HG02885 (cell line): Measurements from ENCODE around the gene PAPPA.

Experiments used
- ATAC-seq: cut with Tn5 transposase; IDR thresholded peaks from one replicate; pipeline ENCODE4 v1.9.1; 2021; ENCODE audit warnings: mild to moderate bottlenecking; ENCODE audit not compliant: unreplicated experiment, poor library complexity

PAPPA gene

GRCh38 chr9:116308076-116308475 lies 154.5 kb downstream of the PAPPA start:
- ATAC-seq, result no peak

DNA sequence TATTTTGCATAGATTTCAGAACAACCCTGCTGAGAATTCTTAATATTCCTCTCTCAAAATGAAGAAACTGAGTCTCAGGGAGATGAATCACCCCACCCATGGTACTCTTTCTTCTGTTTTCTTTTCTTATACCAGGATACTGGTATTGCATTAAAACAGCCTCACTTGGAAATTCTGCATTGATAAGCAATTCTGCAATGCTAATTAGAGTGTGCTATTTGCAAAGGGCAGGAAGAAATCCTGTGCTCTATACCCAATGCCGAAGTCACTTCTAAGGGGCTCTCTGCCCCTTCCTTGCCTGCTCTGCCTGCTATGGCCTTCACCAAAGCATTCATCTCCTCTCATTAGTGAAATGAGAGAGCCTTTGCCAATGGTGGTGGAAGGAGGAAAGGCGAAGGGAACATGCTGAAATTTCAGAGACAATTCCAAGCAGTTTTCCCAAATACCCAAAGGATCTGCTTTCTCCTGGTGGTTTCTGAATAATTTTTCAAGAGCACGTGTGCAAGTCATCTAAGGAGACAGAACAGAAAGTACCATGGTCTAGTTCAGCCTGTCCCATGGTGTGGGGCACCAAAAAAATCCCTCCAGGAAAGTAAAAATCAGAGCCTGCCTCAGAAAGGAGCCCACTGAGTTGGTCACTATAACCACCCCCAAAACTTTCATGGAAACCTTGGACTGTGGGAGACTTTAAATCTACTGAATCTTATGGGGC lies 156.5 kb downstream of the PAPPA start:
- no peak for ATAC-seq

DNA sequence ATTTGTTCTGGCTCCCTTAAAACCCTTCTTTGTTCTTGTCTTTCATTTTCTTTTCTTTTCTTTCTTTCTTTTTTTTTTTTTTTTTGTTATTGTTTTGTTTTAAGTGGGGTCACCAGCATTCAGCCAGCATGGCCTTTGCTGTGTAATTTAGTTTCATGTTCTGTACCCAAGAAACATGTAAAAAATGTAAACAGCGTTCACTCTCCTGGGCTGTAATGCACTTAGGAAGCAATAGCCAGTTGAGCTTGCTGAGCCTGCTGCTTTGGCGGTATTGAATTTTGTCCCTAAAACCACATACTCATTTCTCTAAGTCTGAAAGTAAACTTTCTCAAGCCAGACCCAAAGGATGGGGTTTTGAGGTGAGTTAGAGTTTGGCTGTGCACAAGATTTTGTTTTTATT lies 158.6 kb downstream of the PAPPA start:
- ATAC-seq, result no peak

DNA sequence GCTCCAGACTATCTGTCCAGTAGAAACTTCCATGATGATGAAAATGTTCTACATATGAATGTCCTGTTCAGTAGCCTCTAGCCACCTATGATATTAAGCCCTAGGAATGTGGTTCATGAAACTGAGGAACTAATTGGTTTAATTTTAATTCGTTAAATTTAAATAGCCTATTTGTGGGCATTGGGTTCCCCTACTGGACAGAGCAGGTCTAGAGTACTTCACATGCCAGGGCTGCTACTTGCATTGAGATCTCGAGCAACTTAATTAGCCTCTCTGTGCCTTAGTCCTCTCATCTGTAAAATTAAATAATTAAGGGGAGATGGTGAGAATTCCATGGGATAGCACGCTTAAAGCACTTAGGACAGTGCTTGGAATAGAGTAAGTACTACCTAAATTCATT lies 160.0 kb downstream of the PAPPA start:
- no peak for ATAC-seq

- ATAC-seq, result no peak
These were observed 162.7 kb downstream of the PAPPA start for GRCh38 chr9:116316246-116316645.

GRCh38 chr9:116317503-116317902 lies 163.9 kb downstream of the PAPPA start:
- no peak for ATAC-seq

DNA sequence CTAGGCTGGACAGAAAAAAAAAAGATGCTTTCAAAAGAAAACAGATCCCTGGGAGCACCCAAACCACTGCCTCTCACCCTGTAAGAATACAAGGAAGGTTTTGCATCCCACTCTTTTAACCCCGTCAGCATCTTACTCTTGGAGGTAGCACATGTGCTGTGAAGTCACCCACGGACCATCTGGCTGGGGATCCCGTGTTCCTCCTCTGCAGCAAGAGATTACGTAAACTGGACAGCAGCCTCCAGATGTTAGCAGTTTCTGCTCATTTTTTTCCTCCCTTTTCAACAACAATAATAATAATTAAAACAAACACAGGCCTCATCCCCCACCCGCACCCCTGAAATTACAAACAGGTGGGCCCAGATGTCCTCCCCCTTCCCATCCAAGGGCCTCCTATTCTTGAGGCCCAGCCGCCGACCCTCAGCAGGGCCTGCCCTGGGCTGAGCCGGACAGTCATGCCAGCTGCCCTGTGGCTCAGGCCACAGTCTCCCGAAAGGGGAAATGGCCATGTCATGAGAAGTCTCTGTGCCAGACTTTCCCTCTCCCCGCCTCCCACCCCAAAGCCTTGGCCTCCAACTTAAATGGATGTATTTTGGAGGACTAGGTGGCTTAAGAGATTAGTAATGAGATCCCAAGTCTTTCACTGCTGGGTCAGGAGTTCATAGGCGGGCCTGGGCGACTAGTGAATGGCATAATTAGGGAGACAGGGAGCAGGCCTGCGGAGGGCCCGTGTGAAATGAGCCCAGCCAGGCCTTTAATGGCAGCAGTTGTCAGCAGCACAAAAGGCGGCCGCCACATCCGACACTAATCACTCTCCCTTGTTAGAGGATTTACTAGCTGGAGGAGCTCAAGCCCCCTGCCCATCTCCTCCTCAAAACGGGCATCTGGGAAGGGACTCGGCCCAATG lies 165.1 kb downstream of the PAPPA start:
- no peak for ATAC-seq

GRCh38 chr9:116319480-116319879 lies 165.9 kb downstream of the PAPPA start:
- ATAC-seq, result no peak

- ATAC-seq, result no peak
These were observed 166.7 kb downstream of the PAPPA start for GRCh38 chr9:116320290-116320689.

DNA sequence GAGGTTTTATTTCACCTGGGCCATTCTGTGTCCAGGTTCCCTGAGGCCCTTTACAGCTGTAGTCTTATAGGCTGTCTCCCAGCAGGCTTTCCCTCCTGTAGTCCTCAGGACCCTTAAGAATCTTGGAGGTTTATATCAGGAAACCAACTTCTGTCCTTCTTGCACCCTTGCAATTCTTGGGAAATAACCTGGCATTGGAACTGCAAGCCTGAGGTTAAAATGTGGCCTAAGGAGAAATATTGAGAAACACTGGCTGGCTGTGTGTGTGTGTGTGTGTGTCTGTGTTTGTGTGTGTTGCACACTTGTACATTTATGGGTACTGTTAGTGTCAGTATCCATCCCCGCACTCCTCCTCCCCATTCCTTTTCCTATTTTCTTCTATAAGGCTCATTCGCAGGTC lies 168.9 kb downstream of the PAPPA start:
- ATAC-seq, result no peak

GRCh38 chr9:116323012-116323411 lies 169.4 kb downstream of the PAPPA start:
- no peak for ATAC-seq

- no peak for ATAC-seq
These were observed 170.0 kb downstream of the PAPPA start for GRCh38 chr9:116323571-116323970.

GRCh38 chr9:116325924-116326323 lies 172.3 kb downstream of the PAPPA start:
- ATAC-seq, result no peak

DNA sequence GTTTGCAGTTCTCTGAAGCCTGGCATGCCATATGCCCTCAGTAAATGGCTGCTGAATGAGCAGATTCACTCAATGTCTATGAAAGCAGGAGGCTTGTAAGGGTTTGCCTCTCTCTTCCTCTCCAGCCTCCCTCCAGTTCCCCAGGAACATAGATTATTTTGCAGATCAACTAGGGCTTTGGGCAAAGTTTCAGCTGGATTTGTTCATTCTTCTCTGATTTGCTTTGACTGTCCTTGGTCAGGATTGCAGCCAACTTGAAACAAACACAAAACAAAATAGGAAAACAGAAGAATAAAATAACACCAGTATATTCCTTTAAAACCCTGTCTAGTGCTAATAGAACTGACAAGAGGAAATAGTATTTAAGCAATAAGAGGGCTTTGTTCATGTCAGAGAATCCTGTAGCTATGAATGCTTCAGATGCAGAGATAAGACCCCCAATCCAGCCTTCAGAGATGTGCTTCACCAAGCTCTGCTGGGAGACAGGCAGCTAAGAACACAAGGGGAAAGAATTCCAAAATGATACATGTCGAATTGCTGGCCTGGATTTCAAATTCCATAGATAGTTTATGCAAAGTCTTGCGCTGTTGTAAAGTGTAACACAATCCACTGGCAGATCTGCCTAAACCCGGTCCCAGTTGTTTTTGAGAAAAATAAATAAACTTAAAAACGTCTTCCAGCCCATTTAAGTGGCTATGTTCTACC lies 174.3 kb downstream of the PAPPA start:
- ATAC-seq, result no peak

GRCh38 chr9:116329470-116329869 lies 175.9 kb downstream of the PAPPA start:
- no peak for ATAC-seq

DNA sequence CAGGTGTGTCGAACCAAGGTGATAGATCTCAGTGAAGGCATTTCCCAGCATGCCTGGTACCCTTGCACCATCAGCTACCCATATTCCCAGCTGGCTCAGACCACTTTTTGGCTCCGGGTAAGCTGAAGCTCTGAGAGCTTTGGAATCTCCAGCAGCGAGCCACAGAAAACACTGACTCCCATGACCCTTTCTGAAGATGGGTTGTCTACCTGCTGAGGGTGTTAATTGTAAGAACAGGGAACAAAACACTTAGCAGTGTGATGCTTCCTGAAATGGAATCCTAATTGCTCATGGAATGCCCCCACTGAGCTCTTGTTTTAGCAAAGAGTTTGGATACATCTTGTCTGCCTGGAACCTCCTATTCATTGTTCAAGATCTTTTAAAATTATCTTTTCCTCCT lies 177.7 kb downstream of the PAPPA start:
- ATAC-seq, result no peak

DNA sequence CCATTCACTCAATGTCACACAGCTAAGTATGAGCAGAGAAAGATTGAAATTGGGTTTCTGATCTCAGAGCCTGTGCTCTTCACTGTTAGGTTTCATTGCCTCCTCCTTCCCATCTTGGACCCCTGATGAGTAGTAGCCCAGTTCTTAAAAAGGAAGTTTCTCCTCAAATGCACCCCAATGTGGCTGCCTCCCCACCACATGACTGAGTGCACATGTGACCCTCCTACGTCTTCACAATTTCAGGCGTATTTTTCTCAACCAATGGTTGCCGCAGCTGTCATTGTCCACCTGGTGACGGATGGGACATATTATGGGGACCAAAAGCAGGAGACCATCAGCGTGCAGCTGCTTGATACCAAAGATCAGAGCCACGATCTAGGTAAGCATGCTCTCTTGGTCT lies 178.5 kb downstream of the PAPPA start:
- ATAC-seq, result no peak

DNA sequence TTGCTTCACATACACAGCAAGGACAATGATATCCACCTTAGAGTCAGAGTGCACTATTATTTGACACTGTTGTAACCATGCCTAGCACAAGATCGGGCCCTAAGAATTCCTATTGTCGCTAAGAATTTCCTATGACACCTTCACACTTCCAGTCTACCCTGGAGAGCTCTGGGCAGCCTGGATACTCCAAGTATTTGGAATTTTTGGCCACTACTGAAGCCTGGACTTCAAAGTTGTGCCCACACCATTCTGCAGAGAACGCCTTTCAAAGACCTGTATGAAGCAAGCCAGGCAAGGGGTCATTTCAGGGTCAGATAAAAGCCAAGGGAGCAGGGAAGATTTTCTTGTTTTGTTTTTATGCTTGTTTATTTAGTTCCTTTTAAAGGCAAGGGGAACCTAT lies 179.7 kb downstream of the PAPPA start:
- no peak for ATAC-seq

- ATAC-seq, result no peak
These were observed 181.1 kb downstream of the PAPPA start for GRCh38 chr9:116334546-116335150.

DNA sequence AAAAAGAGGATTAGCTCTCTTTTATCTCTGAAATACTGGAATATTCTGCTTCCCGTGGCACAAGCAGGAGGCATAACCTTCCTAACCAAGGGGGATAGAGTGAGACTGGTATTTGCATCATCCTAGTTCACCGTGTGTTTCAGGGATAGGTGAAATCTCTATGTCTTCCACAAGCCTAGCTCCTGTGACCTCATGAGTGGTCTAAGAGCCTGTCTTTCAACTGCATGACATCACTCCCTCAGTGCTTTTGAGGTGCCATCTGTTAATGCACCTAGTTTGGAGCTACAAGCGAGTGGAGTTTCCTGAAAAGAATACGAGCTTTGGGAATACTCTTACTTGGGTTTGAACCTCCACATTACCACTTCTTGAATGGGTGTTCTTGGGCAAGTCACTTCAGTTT lies 181.8 kb downstream of the PAPPA start:
- no peak for ATAC-seq
